ENCODE results near the gene HTR3E.
"Not testable (repeated sequence)": the region's sequence is repeated elsewhere in the genome, so short reads cannot be mapped to it uniquely, and the experiment has no call there.

- not testable (repeated sequence) for TF ChIP-seq POLR2A (IDR thresholded peaks at IDR 0.05)
- TF ChIP-seq, protein P1, sequence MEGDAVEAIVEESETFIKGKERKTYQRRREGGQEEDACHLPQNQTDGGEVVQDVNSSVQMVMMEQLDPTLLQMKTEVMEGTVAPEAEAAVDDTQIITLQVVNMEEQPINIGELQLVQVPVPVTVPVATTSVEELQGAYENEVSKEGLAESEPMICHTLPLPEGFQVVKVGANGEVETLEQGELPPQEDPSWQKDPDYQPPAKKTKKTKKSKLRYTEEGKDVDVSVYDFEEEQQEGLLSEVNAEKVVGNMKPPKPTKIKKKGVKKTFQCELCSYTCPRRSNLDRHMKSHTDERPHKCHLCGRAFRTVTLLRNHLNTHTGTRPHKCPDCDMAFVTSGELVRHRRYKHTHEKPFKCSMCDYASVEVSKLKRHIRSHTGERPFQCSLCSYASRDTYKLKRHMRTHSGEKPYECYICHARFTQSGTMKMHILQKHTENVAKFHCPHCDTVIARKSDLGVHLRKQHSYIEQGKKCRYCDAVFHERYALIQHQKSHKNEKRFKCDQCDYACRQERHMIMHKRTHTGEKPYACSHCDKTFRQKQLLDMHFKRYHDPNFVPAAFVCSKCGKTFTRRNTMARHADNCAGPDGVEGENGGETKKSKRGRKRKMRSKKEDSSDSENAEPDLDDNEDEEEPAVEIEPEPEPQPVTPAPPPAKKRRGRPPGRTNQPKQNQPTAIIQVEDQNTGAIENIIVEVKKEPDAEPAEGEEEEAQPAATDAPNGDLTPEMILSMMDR (IDR thresholded peaks at IDR 0.05 in 4 of 5, conservative IDR thresholded peaks at IDR 0.05 in 1 of 5): not testable (repeated sequence)
These were observed 24.2 kb downstream of the HTR3E start for GRCh38 chr3:184121031-184121430.
